Panc1 (cell line): Measurements from ENCODE around the gene NHEJ1.

Experiments used
- CTCF ChIP-seq: fragments of 450-650 bp; IDR thresholded peaks from 2 replicates; pipeline ENCODE4 v1.5.1; 2017; ENCODE audit warnings: mild to moderate bottlenecking
- REST ChIP-seq, 2 experiments: IDR thresholded peaks; 2 replicates each; pipeline ENCODE4 v1.6.1; 2011 to 2012; ENCODE audit warnings: low read depth in 2 of 2, control low read depth in 1 of 2, low read length in 1 of 2, mild to moderate bottlenecking in 1 of 2, moderate library complexity in 1 of 2; ENCODE audit not compliant: insufficient read depth in 1 of 2

- TF ChIP-seq CTCF (no peak), REST (IDR thresholded peaks at IDR 0.05; ENCODE audit: insufficient read depth in 1 of 2, low read depth in 2 of 2, low read length in 1 of 2) (no peak)
Measured at GRCh38 chr2:219174801-219175200, 14.2 kb upstream of the NHEJ1 start.
